Activated gamma-delta T cell (primary cell): Measurements from ENCODE around the gene FTH1.
"Not testable (repeated sequence)": the region's sequence is repeated elsewhere in the genome, so short reads cannot be mapped to it uniquely, and the experiment has no call there.

Experiments
- DNase-seq: peaks from one replicate; lab custom pipeline; 2025; lab: John Stamatoyannopoulos, UW

FTH1 gene

DNA sequence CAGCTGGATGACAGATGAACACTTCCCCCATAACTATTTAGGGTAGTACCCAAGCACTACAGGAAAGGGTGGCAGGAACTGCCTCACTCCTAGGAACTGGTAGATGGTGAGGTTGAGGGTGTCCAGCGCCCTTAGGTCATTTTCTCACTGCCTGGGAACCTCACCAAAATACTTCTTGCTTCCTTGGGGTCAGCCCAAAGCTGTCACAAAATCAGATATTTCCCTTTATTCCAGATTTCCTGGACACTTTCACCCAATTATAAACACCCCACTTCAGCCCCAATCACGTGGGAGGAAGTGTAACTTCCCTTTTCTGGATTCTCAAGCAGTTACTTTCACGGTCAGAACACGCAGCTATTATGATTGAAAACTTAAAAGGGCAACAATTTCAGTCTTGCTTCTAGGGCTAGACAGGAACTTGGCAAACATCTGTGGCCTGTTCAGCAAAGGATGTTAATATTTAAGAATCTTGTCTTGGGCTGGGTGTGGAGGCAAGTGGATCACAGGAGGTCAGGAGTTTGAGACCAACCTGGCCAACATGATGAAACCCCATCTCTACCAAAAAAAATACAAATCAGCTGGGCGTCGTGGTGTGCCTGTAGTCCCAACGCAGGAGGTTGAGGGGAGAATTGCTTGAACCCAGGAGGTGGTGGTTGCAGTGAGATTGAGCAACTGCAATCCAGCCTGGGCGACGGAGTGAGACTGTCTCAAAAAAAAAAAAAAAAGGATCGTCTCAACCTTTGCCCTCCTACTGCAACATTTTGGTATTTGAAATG is 4.0 kb downstream of the FTH1 start:
- DNase-seq, result no peak

DNA sequence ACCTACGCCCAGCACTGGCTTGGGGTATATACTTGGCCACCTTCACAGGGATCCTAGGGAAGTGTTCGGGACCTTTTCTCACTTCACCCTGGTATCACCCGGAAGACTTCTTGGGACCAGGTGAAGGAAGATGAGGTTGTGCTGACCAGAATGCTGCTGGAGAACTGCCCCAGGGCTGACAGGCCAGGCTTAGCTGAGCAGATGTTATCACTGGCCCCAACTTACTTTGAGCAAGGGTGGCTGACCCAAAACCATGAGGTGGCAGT is 4.5 kb downstream of the FTH1 start:
- DNase-seq, result no peak

DNA sequence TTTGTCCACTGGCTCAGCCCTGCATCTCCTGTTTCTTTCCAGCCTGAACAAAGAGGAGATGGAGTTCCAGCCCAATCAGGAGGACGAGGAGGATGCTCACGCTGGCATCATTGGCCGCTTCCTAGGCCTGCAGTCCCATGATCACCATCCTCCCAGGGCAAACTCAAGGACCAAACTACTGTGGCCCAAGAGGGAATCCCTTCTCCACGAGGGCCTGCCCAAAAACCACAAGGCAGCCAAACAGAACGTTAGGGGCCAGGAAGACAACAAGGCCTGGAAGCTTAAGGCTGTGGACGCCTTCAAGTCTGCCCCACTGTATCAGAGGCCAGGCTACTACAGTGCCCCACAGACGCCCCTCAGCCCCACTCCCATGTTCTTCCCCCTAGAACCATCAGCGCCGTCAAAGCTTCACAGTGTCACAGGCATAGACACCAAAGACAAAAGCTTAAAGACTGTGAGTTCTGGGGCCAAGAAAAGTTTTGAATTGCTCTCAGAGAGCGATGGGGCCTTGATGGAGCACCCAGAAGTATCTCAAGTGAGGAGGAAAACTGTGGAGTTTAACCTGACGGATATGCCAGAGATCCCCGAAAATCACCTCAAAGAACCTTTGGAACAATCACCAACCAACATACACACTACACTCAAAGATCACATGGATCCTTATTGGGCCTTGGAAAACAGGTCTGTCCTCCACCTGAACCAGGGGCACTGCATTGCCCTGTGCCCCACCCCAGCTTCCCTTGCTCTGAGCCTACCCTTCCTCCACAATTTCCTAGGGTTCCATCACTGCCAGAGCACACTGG is 5.0 kb downstream of the FTH1 start:
- DNase-seq, result no peak

DNA sequence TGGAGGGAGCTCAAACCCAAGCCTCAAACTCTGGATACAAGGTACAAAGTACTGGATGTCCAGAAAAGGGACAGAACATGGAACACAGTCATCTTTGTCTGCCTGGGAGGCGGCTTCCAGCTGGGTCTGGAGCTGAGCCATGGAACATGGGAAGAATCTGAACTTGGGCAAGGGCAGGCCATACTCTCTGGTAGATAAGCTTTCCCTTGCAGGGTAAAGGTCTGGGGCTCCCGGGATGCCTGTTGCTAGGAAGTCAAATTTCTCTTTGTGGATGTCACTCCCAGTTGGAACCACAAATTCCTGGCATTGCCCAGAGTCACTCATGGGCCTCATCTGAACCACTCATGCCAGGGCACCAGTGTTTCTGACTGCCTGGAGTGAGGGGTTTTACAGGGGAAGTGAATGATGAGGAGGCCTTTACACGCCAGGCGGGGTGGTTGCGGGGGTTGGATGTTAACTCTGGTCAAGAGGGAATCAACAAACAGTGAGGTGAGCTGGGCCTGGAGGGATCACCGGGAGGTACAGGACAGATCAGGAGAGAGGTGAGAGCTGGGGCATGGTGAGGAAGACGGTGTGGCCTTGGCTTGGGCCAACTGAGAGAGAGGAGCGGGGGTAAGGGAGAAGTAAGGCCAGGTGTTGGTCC is 5.7 kb downstream of the FTH1 start:
- DNase-seq, result no peak

DNA sequence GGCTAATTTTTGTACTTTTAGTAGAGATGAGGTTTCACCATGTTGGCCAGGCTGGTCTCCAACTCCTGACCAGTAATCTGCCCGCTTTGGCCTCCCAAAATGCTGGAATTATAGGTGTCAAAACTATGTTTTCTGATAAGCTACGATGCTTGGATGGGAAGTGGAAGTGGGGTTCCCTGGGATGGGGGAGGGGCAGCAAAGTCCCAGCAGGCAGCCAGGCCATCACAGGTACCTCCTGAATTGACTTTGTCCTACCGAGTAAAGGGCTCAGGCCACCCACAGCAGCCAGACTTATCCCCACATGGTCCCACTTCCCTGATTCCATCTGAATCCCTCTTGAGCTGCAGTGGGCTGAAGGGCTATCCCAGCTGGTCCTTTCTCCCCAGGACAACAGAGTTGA is 6.9 kb downstream of the FTH1 start:
- DNase-seq, result no peak

DNA sequence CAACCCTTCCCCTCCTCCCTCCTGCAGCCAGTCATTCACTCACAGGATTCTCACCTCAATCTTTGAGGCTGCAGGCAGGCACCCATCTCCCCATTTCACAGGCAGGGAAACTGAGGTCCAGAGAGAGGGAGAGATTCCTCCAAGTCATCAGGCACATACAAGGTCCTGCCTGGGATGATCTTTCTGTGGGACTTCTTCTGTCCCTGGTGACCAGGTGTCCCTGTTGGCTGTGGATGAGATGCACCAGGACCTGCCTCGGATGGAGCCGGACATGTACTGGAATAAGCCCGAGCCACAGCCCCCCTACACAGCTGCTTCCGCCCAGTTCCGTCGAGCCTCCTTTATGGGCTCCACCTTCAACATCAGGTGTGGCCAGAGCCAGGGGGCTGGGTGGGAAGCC is 7.8 kb downstream of the FTH1 start:
- no peak for DNase-seq

DNA sequence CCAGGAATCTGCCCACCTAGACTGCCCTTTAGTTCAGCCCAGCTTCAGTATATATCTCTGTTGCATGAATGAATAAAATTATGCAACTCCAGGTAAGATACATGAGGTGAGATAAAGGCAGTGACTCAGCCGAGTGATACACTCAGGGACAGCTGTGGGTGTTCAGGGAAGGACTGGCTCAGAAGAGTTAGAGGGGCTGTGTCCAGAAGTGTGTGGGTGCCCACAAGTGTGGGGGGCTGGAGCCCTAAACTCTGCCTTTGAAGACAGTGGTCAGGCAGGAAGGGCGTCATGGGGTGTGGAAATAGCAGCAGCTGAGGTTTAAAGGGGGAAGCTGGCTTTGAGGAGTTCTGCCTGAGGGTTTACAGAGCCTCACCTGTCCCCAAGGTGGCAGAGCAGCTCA is 8.3 kb downstream of the FTH1 start:
- no peak for DNase-seq

DNA sequence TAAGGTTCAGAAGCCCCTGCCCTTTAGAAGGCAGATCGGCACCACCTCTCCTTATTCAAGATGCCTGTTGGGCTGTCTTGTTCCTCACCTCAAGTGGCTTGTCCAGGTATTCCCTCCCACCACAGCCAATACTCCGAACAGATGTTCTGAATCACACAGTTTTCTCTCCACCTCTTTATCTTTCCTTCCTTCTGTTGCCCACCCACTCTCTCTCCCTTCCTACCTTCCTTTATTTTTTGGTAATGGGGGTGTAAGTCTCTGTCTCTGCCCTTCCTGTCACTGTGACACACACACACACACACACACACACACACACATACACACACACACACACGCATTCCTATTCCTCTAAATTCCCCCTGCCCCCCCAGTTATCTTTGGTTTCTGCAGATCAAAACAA is 8.8 kb downstream of the FTH1 start:
- no peak for DNase-seq

DNA sequence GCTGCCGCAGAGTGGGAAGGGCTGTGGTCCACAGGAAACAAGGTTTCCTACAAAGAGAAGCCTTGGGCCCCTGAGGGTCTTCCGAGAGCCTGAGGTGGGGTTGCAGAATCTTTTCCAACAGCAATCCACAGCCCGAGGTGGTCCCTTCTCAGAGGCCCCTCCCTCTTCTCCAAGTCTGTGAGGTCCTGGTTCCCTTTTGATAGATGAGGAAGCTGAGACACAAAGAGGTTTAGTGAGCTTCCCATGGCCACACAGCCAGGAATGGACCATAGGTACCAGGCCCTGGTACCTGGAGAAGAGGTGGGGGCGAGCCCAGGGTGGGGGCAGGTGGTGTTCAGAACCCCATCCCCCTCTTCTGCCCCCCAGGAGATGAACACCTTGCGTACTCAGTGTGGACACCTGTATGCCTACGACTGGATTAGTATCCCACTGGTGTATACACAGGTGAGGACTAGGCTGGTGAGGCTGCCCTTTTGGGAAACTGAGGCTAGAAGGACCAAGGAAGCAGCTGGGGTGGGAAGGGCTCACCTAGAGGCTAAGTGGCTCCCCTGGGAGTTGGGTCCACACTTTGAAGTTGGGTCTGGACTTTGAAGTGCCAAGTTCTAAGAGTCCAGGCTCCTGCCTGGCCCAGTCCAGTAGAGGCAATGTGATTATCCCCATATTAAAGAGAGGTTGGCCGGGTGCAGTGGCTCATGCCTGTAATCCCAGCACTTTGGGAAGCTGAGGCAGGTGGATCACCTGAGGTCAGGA is 10.2 kb downstream of the FTH1 start:
- no peak for DNase-seq

DNA sequence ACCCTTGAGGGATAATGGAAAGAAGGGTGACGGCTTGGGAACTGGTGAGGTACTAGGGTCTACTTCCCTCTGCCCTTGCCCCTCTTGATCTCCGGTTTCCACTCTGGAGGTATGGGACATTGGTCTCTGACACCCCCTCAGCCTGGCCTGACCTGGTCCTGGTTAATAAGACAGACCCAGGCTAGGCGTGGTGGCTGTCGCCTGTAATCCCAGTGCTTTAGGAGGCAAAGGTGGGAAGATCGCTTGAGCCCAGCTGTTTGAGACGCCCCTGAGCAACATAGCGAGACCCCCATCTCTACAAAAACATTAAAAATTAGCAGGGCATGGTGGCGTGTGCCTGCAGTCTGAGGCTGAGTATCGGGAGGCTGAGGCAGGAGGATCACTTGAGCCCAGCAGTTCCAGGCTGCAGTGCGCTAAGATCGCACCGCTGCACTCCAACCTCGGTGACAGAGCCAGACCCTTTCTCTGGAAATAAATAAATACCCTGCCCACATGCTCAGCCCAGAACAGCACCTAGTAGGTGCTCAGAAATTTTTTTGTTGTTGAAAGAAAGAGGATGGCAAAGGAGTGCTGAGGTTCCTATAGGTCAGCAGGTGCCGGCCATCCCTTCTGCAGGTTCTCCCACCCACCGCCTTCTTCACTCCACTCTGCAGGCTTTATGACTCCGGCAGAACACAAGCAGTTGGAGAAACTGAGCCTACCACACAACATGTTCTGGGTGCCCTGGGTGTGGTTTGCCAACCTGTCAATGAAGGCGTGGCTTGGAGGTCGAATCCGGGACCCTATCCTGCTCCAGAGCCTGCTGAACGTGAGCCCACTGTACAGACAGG is 11.0 kb downstream of the FTH1 start:
- no peak for DNase-seq

DNA sequence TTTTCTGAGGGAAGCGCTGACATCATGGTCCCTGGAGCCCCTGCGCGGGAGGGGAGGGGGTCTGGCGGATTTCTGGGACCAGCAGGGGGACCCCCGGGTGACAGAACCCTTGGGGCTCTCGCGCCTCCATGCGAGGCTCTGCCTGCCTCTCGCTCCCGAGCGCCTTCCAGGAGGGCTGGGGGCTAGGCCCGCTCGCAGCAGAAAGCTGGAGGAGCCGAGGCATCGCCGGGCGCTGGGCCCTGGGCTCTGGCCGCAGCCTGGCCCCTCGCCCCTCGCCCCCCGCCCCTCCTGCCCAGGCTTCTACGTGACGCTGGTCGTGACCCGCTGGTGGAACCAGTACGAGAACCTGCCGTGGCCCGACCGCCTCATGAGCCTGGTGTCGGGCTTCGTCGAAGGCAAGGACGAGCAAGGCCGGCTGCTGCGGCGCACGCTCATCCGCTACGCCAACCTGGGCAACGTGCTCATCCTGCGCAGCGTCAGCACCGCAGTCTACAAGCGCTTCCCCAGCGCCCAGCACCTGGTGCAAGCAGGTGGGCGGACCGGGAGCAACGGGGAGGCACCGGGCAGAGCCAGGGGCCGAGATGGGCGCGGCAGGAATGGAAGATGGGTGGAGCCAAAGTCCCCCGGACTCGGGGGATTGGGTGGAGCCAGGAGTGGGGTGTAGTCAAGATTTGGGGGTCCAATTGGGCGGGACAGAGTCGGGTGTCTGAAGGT is 11.9 kb downstream of the FTH1 start:
- peak; percentile 20 for DNase-seq

DNA sequence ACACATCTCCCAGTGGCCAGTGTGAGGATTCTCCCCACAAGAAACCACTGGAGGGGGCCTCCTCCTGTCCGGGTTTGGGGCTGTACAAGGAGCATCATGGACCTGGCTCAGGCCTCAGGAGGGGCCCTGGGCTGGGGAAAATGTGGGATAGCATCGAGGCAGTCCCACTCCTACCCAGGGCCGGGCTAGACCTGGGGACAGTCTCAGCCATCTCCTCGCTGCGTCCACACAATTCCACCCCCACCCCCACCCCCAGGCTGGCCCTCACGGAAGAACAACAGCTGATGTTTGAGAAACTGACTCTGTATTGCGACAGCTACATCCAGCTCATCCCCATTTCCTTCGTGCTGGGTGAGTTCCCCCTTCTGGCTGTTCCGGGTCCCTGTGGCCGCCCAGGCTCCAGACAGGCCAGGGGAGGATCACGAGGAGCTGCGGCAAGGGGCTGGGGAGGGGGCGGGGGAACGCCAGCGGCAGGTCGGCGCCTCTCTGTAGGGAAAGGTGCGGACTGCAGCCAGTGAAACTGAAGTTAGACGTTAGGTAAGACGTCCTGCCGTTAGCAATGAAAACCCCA is 12.5 kb downstream of the FTH1 start:
- no peak for DNase-seq

DNA sequence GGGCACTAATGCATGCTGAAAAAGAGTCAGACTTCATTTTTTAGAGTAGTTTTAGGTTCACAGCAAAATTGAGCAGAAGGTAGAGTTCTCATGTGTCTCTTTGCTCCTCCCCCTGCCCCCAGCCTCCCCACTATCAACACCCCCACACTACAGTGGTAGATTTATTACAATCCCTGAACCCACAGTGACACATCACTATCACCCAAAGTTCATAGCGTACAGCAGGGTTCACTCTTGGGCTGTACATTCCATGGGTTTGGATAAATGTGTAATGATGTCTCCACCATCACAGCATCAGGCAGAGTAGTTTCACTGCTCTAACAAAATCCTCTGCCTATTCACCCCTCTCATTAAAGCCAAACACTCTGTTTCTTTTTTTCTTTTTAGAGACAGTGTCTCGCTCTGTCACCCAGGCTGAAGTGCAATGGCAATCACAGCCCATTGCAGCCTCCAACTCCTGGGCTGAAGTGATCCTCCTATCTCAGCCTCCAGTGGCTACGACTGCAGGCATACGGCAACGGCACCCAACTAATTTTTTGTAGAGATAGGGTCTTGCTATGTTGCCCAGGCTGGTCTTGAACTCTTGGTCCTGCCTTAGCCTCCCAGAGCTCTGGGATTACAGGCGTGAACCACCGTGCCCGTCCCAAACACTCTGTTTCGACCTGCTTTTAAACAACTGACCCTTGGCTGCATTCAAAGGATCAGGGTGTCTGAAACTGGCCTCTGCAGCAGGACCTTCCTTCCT is 13.2 kb downstream of the FTH1 start:
- DNase-seq, result no peak

DNA sequence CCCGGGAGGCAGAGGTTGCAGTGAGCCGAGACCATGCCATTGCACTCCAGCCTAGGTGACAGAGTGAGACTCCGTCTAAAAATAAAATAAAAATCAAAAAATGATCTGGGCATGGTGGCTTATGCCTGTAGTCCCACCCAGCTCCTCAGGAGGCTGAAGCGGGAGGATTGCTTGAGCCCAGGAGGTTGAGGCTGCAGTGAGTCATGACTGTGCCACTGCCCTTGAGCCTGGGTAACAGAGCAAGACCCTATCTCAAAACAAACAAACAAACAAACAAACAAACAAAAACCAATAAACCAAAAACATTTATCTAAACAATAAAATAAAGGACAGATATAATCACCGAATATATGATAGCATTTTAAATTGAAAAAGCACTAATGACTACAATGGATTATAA is 13.8 kb downstream of the FTH1 start:
- DNase-seq, result not testable (repeated sequence)

DNA sequence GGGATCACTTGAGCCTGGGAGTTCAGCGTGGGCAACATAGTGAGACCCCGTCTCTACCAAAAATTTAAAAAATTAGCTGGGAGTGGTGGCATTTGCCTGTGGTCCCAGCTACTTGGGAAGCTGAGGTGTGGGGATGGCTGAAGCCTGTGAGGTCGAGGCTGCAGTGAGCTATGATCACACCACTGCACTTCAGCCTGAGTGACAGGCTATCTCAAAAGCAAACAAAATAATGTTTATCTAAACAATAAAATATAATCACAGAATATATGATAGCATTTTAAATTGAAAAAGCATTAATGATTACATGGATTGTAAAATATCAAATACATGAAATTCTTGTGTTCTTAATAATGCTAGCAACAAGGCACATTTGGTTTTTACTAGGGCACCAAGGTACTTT is 14.6 kb downstream of the FTH1 start:
- no peak for DNase-seq

DNA sequence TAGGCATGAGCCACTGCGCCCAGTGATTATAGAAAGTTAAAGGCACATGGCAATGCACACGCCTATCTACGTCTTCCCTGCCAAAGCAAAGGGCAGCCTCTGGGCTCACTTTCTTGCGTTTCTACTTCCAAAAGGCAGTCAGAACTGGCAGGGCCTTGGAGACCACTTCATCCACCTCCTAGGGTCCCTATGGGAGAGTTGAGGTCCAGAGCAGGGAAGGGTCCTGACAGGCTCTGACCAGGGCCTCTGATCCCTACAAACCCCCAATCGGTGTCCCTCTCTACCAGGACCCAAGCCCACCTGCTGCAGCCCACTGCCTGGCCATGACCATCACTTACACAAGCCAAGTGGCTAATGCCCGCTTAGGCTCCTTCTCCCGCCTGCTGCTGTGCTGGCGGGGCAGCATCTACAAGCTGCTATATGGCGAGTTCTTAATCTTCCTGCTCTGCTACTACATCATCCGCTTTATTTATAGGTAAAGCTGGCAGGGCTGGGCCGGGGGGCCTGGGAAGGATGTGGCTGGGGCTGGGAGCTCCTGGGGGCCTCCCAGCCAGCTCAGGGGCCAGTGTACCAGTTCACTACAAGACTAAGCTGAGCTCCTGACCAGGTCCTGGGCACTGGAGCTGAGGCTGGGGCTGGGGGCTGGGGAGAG is 15.8 kb downstream of the FTH1 start:
- DNase-seq, result no peak

DNA sequence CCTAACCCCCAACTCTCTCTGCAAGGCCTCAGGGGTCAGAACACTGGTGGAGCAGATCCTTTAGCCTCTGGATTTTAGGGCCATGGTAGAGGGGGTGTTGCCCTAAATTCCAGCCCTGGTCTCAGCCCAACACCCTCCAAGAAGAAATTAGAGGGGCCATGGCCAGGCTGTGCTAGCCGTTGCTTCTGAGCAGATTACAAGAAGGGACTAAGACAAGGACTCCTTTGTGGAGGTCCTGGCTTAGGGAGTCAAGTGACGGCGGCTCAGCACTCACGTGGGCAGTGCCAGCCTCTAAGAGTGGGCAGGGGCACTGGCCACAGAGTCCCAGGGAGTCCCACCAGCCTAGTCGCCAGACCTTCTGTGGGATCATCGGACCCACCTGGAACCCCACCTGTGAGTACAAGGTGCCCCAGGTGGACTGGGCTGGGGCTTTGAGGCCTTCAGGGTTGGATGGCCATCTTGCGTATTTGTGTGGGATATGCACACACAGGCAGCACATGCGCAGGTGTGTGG is 17.3 kb downstream of the FTH1 start, which contains the start of gene BEST1:
Gene BEST1 (plus strand): TSS at position 317 of the 513 bp plus-strand sequence. CDS start 1,456 bp downstream, outside the sequence.
- no peak for DNase-seq

DNA sequence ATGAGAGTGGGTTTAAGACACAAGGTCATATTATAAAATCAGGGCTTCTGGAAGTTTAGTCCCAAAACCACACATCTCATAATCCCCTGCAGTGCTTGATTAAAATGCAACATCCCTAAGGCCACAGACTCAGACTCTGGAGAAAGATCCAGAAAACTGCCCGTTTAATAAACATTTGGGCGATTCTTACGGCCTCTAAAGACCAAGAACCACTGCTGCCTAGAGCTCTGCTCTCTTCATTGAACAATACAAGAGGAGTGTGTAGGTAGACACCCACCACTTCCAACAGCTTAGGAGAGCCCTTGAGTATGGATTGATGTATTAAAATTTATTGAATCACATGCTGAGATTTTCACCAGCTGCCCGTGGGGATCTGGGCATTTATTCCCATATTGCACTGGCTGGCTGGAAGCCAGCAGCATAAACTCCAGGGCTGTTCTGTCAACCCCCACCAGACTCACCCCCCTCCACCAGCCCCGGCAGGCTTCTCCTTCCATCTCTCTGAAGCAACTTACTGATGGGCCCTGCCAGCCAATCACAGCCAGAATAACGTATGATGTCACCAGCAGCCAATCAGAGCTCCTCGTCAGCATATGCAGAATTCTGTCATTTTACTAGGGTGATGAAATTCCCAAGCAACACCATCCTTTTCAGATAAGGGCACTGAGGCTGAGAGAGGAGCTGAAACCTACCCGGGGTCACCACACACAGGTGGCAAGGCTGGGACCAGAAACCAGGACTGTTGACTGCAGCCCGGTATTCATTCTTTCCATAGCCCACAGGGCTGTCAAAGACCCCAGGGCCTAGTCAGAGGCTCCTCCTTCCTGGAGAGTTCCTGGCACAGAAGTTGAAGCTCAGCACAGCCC is 18.0 kb downstream of the FTH1 start:
- DNase-seq, result no peak
